Tibial nerve (tissue), 4 donors: Measurements from ENCODE around the gene MAD2L1.

Experiments
- CTCF ChIP-seq, 5 experiments: fragments of 200-600 bp in 3 of 5; fragments of 450-650 bp in 2 of 5; sonication (generic) in 3 of 5; IDR thresholded peaks; one replicate each; pipeline ENCODE4 v1.5.1; 2016 to 2019; ENCODE audit warnings: antibody characterized with exemption in 5 of 5, mild to moderate bottlenecking in 3 of 5, moderate library complexity in 2 of 5
- EP300 ChIP-seq, 2 donors: sonication (generic); formaldehyde crosslinking; IDR thresholded peaks; one replicate each; pipeline ENCODE4 v1.6.1; 2017; ENCODE audit warnings: antibody characterized with exemption in 2 of 2, mild to moderate bottlenecking in 1 of 2
- POLR2A ChIP-seq, 2 donors: fragments of 450-650 bp; IDR thresholded peaks; one replicate each; pipeline ENCODE4 v1.6.1; 2017; ENCODE audit warnings: antibody characterized with exemption in 2 of 2, mild to moderate bottlenecking in 2 of 2, moderate library complexity in 2 of 2

GRCh38 chr4:120082251-120082650, 15.6 kb upstream of the MAD2L1 start:
- TF ChIP-seq CTCF (IDR thresholded peaks at IDR 0.05): no peak
- TF ChIP-seq POLR2A (IDR thresholded peaks at IDR 0.05): no peak
- TF ChIP-seq EP300 (IDR thresholded peaks at IDR 0.05): no peak
